Loucy (cell line): ENCODE measurements around the gene DEPDC5.

Experiments used
- EZH2phosphoT487 ChIP-seq: fragments of 200-600 bp; IDR thresholded peaks from 2 replicates; pipeline ENCODE4 v1.6.1; 2018; ENCODE audit warnings: antibody characterized with exemption, mild to moderate bottlenecking, moderate library complexity, borderline replicate concordance
- TF ChIP-seq, protein P1 (sequence below): fragments of 200-600 bp; sonication (generic); conservative IDR thresholded peaks from 2 replicates; pipeline ENCODE4 v1.5.1; 2014; ENCODE audit warnings: mild to moderate bottlenecking, antibody characterized with exemption, low read length

- TF ChIP-seq, protein P1, sequence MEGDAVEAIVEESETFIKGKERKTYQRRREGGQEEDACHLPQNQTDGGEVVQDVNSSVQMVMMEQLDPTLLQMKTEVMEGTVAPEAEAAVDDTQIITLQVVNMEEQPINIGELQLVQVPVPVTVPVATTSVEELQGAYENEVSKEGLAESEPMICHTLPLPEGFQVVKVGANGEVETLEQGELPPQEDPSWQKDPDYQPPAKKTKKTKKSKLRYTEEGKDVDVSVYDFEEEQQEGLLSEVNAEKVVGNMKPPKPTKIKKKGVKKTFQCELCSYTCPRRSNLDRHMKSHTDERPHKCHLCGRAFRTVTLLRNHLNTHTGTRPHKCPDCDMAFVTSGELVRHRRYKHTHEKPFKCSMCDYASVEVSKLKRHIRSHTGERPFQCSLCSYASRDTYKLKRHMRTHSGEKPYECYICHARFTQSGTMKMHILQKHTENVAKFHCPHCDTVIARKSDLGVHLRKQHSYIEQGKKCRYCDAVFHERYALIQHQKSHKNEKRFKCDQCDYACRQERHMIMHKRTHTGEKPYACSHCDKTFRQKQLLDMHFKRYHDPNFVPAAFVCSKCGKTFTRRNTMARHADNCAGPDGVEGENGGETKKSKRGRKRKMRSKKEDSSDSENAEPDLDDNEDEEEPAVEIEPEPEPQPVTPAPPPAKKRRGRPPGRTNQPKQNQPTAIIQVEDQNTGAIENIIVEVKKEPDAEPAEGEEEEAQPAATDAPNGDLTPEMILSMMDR, result no peak
- no peak for TF ChIP-seq EZH2phosphoT487
Observed at GRCh38 chr22:31899669-31900068, 145.8 kb downstream of the DEPDC5 start.
